SK-N-MC (cell line): ENCODE data around the gene DACT2.

Source experiments
- EZH2 ChIP-seq: fragments of 200-600 bp; sonication (generic); IDR thresholded peaks from one replicate; pipeline ENCODE4 v1.6.1; 2017; ENCODE audit warnings: antibody characterized with exemption
- FOXP2 ChIP-seq: optimal IDR thresholded peaks from 2 replicates; pipeline ENCODE3; 2011; ENCODE audit warnings: mild to moderate bottlenecking, moderate library complexity; ENCODE audit not compliant: insufficient read depth; ENCODE audit errors: extremely low read length, control extremely low read depth
- POLR2AphosphoS5 ChIP-seq: IDR thresholded peaks from 2 replicates; pipeline ENCODE4 v1.6.1; 2012; ENCODE audit warnings: mild to moderate bottlenecking, low read depth, low read length, borderline replicate concordance

DNA sequence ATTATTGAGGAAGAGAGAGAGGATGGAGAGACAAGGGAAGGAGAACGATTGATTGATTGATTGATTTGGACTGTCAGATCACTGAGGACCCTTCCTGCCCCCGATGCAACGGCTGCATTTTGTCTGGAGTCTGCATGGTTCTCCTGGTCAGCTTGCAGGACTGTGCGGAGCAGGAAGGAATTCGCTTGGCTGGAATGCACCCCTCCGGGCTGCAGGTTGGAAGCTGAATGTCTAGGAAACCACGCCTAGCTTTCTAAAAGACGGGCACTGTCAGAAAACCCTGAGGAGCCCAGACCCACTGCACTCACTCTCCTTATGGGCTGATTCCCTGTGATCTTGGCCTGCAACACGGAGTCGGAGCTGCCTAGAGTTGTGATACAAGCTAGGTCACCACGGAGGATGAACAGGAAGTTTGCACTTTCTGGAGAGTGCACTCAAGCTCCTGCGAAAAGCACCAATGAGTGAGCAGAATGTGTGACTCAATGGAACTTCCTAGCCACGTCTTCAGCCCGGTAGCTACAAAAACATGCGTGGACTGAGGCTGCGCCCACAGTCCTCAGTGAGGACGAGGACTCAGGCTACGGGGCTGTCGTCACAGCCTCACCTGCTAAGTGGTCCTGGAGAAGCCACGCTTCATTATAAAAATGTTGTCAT is 14.4 kb downstream of the DACT2 start:
- TF ChIP-seq POLR2AphosphoS5: no peak
- TF ChIP-seq EZH2: no peak
- no peak for TF ChIP-seq FOXP2
